ENCODE data around the gene PMF1.
A peak's percentile ranks its signal among the peaks of the same experiment; 100 is the strongest.
"Not testable (repeated sequence)": the region's sequence is repeated elsewhere in the genome, so short reads cannot be mapped to it uniquely, and the experiment has no call there.

PMF1 gene

GRCh38 chr1:156198831-156199349 is 13.9 kb upstream of the PMF1 start:
- DNase-seq: no peak

- no peak for DNase-seq
Measured at GRCh38 chr1:156200044-156200443, 12.8 kb upstream of the PMF1 start.

- no peak for DNase-seq
Measured at GRCh38 chr1:156203331-156203730, 9.5 kb upstream of the PMF1 start.

- no peak for DNase-seq
Measured at GRCh38 chr1:156204686-156205085, 8.1 kb upstream of the PMF1 start.

- no peak for DNase-seq
Measured at GRCh38 chr1:156211243-156211642, 1.6 kb upstream of the PMF1 start.

- DNase-seq: no peak
Measured at GRCh38 chr1:156212130-156212529, 677 bp upstream of the PMF1 start.

- no peak for DNase-seq
Measured at GRCh38 chr1:156213644-156213966, 798 bp downstream of the PMF1 start.

- no peak for DNase-seq
Measured at GRCh38 chr1:156214024-156214748, 1.4 kb downstream of the PMF1 start.

- not testable (repeated sequence) for DNase-seq
Measured at GRCh38 chr1:156216361-156217086, 3.7 kb downstream of the PMF1 start.

- peak; percentile 30 for DNase-seq
Measured at GRCh38 chr1:156217871-156218270, 5.1 kb downstream of the PMF1 start.

GRCh38 chr1:156220226-156220625 is 7.4 kb downstream of the PMF1 start:
- no peak for DNase-seq

- DNase-seq: no peak
Measured at GRCh38 chr1:156221986-156222692, 9.3 kb downstream of the PMF1 start.

GRCh38 chr1:156225677-156226014 is 12.8 kb downstream of the PMF1 start:
- no peak for DNase-seq

GRCh38 chr1:156226116-156226538 is 13.3 kb downstream of the PMF1 start:
- DNase-seq: no peak

GRCh38 chr1:156226782-156227181 is 14.0 kb downstream of the PMF1 start:
- DNase-seq: no peak

- no peak for DNase-seq
Measured at GRCh38 chr1:156228501-156228900, 15.7 kb downstream of the PMF1 start.

- DNase-seq: no peak
Measured at GRCh38 chr1:156229809-156230472, 17.1 kb downstream of the PMF1 start.

- no peak for DNase-seq
Measured at GRCh38 chr1:156230473-156230837, 17.6 kb downstream of the PMF1 start.

GRCh38 chr1:156232201-156232894 is 19.5 kb downstream of the PMF1 start:
- no peak for DNase-seq

- no peak for DNase-seq
Measured at GRCh38 chr1:156233426-156234127, 20.8 kb downstream of the PMF1 start.

- no peak for DNase-seq
Measured at GRCh38 chr1:156236164-156236563, 23.4 kb downstream of the PMF1 start.

- DNase-seq: no peak
Measured at GRCh38 chr1:156238248-156238647, 25.4 kb downstream of the PMF1 start.

All from CD4-positive, alpha-beta T cell treated with Interleukin-15 for 1 hour (primary cell).